GM23338 (cell line): ENCODE results near the gene STPG2.

Source experiments
- CREB1 ChIP-seq: fragments of 250-450 bp; sonication (Bioruptor Pico); IDR thresholded peaks from 2 replicates; pipeline ENCODE4 v1.5.0; 2020; ENCODE audit warnings: low read depth, mild to moderate bottlenecking, moderate library complexity
- CTCF ChIP-seq, 2 experiments: fragments of 200-600 bp in 1 of 2; sonication (generic) in 1 of 2; conservative IDR thresholded peaks; 2 replicates each; pipeline versions ENCODE4 v1.5.1 to v1.6.1; 2016 to 2017; ENCODE audit warnings: antibody characterized with exemption in 2 of 2, low read depth in 2 of 2, mild to moderate bottlenecking in 2 of 2, moderate library complexity in 1 of 2
- ETS1 ChIP-seq: IDR thresholded peaks from 2 replicates; pipeline ENCODE4 v1.6.1; 2016; ENCODE audit warnings: antibody characterized with exemption
- EZH2 ChIP-seq: fragments of 200-600 bp; sonication (generic); IDR thresholded peaks from one replicate; pipeline ENCODE4 v1.8.0; 2017; ENCODE audit warnings: antibody characterized with exemption, mild to moderate bottlenecking, low read depth; ENCODE audit not compliant: unreplicated experiment
- EZH2phosphoT487 ChIP-seq: fragments of 200-600 bp; sonication (generic); IDR thresholded peaks from one replicate; pipeline ENCODE4 v1.8.1; 2018; ENCODE audit warnings: antibody characterized with exemption; ENCODE audit not compliant: unreplicated experiment
- JUNB ChIP-seq: IDR thresholded peaks from one replicate; pipeline ENCODE4 v1.6.1; 2016; ENCODE audit warnings: antibody characterized with exemption; ENCODE audit not compliant: unreplicated experiment
- NANOG ChIP-seq: IDR thresholded peaks from 2 replicates; pipeline ENCODE4 v1.6.1; 2016; ENCODE audit warnings: antibody characterized with exemption, borderline replicate concordance
- POLR2AphosphoS5 ChIP-seq: IDR thresholded peaks from 2 replicates; pipeline ENCODE4 v1.6.1; 2016; ENCODE audit warnings: antibody characterized with exemption, low read depth
- REST ChIP-seq: IDR thresholded peaks from one replicate; pipeline ENCODE4 v1.6.1; 2018; ENCODE audit warnings: antibody characterized with exemption; ENCODE audit not compliant: unreplicated experiment
- STAT1 ChIP-seq: IDR thresholded peaks from one replicate; pipeline ENCODE4 v1.6.1; 2016; ENCODE audit warnings: antibody characterized with exemption; ENCODE audit not compliant: unreplicated experiment
- ZNF114 ChIP-seq: fragments of 250-450 bp; sonication (Bioruptor Pico); IDR thresholded peaks from 2 replicates; pipeline ENCODE4 v1.5.0; 2020; ENCODE audit warnings: mild to moderate bottlenecking, moderate library complexity
- ZNF462 ChIP-seq: fragments of 250-450 bp; sonication (Bioruptor Pico); IDR thresholded peaks from 2 replicates; pipeline ENCODE4 v1.5.0; 2020; ENCODE audit warnings: mild to moderate bottlenecking, moderate library complexity

GRCh38 chr4:97952763-97953162 lies 190.5 kb downstream of the STPG2 start:
- no peak for TF ChIP-seq CTCF (conservative IDR thresholded peaks at IDR 0.05; ENCODE audit: low read depth in 2 of 2)
- no peak for TF ChIP-seq ZNF114 (CRISPR knock-in tag)
- no peak for TF ChIP-seq POLR2AphosphoS5
- no peak for TF ChIP-seq EZH2
- no peak for TF ChIP-seq REST
- no peak for TF ChIP-seq ZNF462 (CRISPR knock-in tag)
- no peak for TF ChIP-seq JUNB
- no peak for TF ChIP-seq EZH2phosphoT487
- TF ChIP-seq CREB1 (CRISPR knock-in tag): no peak
- TF ChIP-seq STAT1: no peak
- no peak for TF ChIP-seq ETS1
- no peak for TF ChIP-seq NANOG
